A549 (cell line): ENCODE results near the gene TNFRSF13B.

Source experiments
- CHD4 ChIP-seq: fragments of 200-600 bp; sonication (generic); IDR thresholded peaks from 2 replicates; pipeline ENCODE4 v1.6.1; 2016; ENCODE audit warnings: antibody characterized with exemption, mild to moderate bottlenecking, borderline replicate concordance
- EP300 ChIP-seq, 2 experiments: fragments of >200 bp; sonication (Bioruptor Twin); formaldehyde crosslinking; IDR thresholded peaks; 2 replicates in 1 of 2; 3 replicates in 1 of 2; pipeline ENCODE4 v1.6.1; 2016 to 2017
- FOSB ChIP-seq: fragments of 250-450 bp; sonication (Bioruptor Pico); IDR thresholded peaks from 2 replicates; pipeline ENCODE4 v1.5.0; 2020; ENCODE audit warnings: mild to moderate bottlenecking, moderate library complexity
- KDM5A ChIP-seq: fragments of 200-600 bp; sonication (generic); IDR thresholded peaks from 2 replicates; pipeline ENCODE4 v1.6.1; 2016; ENCODE audit warnings: antibody characterized with exemption, mild to moderate bottlenecking
- POLR2A ChIP-seq: IDR thresholded peaks from 2 replicates; pipeline ENCODE4 v1.6.1; 2012; ENCODE audit warnings: mild to moderate bottlenecking, low read length
- RFX5 ChIP-seq: fragments of 450-650 bp; IDR thresholded peaks from 2 replicates; pipeline ENCODE4 v1.7.1; 2014; ENCODE audit warnings: antibody characterized with exemption, mild to moderate bottlenecking, moderate library complexity
- TP53 ChIP-seq: fragments of 250-450 bp; sonication (Bioruptor Pico); IDR thresholded peaks from 2 replicates; pipeline ENCODE4 v1.5.0; 2021; ENCODE audit warnings: mild to moderate bottlenecking, moderate library complexity
- ZFP36 ChIP-seq: fragments of 450-650 bp; IDR thresholded peaks from 2 replicates; pipeline ENCODE4 v1.6.1; 2014; ENCODE audit warnings: borderline replicate concordance; ENCODE audit not compliant: partially characterized antibody
- TF ChIP-seq, protein P1 (sequence below): fragments of >200 bp; sonication (Bioruptor Twin); formaldehyde crosslinking; IDR thresholded peaks from 3 replicates; pipeline ENCODE4 v1.5.1; 2016

GRCh38 chr17:16980061-16980460 is 8.1 kb upstream of the TNFRSF13B start:
- no peak for TF ChIP-seq TP53 (CRISPR knock-in tag)
- TF ChIP-seq KDM5A, result no peak
- TF ChIP-seq, protein P1, sequence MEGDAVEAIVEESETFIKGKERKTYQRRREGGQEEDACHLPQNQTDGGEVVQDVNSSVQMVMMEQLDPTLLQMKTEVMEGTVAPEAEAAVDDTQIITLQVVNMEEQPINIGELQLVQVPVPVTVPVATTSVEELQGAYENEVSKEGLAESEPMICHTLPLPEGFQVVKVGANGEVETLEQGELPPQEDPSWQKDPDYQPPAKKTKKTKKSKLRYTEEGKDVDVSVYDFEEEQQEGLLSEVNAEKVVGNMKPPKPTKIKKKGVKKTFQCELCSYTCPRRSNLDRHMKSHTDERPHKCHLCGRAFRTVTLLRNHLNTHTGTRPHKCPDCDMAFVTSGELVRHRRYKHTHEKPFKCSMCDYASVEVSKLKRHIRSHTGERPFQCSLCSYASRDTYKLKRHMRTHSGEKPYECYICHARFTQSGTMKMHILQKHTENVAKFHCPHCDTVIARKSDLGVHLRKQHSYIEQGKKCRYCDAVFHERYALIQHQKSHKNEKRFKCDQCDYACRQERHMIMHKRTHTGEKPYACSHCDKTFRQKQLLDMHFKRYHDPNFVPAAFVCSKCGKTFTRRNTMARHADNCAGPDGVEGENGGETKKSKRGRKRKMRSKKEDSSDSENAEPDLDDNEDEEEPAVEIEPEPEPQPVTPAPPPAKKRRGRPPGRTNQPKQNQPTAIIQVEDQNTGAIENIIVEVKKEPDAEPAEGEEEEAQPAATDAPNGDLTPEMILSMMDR, result no peak
- no peak for TF ChIP-seq EP300 (IDR thresholded peaks at IDR 0.05)
- TF ChIP-seq ZFP36, result no peak
- TF ChIP-seq FOSB (CRISPR knock-in tag), result no peak
- no peak for TF ChIP-seq CHD4
- TF ChIP-seq RFX5, result no peak
- no peak for TF ChIP-seq POLR2A
